ENCODE measurements around the gene ABHD6. TPM values are rescaled to one million over a fixed set of nuclear protein-coding genes. Genes with fewer than 3 reads are reported as not detected.

ABHD6 gene
- polyA plus RNA-seq, 1 experiment = 9.2 TPM

GRCh38 chr3:58215317-58216025 lies 22.1 kb upstream of the ABHD6 start:
- DNase-seq (ENCODE audit: low read depth) = no peak
- no peak for TF ChIP-seq CTCF (IDR thresholded peaks at IDR 0.05; ENCODE audit: insufficient read depth, low read depth, low read length)
- no peaks in the 10 kb centered on the region for H3K36me3 ChIP-seq (ENCODE audit: control insufficient read depth, insufficient read depth, low read length)
- POLR2A ChIA-PET = no interaction called here
- CTCF ChIA-PET = interaction anchor here (1.0 to 5.7 kb wide), 3 partner anchors 11 to 27 kb away, joined by 3 to 34 read pairs (median 8); no protein-coding TSS in a partner anchor
- H3K27me3 ChIP-seq (ENCODE audit: control insufficient read depth, insufficient read depth, low read length) = peaks cover 7% of the 10 kb centered on the region
- H3K4me3 ChIP-seq (ENCODE audit: low read depth, low read length) = no peak overlapping the region

GRCh38 chr3:58216496-58217195 lies 20.9 kb upstream of the ABHD6 start:
- H3K27me3 ChIP-seq (ENCODE audit: control insufficient read depth, insufficient read depth, low read length) = peaks cover 3% of the 10 kb centered on the region
- ChIA-PET POLR2A (no interaction called here), CTCF (interaction anchor here (0.6 to 5.7 kb wide), 16 partner anchors 8 to 1025 kb away, joined by 3 to 69 read pairs (median 6); partner anchors contain the start of genes HTD2 and RPP14)
- H3K4me3 ChIP-seq (ENCODE audit: low read depth, low read length) = no peak overlapping the region
- H3K36me3 ChIP-seq (ENCODE audit: control insufficient read depth, insufficient read depth, low read length) = no peaks in the 10 kb centered on the region
- DNase-seq (ENCODE audit: low read depth) = no peak
- no peak for TF ChIP-seq CTCF (IDR thresholded peaks at IDR 0.05; ENCODE audit: insufficient read depth, low read depth, low read length)

- H3K36me3 ChIP-seq (ENCODE audit: control insufficient read depth, insufficient read depth, low read length) = no peaks in the 10 kb centered on the region
- ChIA-PET CTCF (interaction anchor here (0.6 to 5.7 kb wide), 22 partner anchors 8 to 1026 kb away, joined by 3 to 69 read pairs (median 6); partner anchors contain the start of genes HTD2 and RPP14), POLR2A (no interaction called here)
- TF ChIP-seq CTCF (IDR thresholded peaks at IDR 0.05; ENCODE audit: insufficient read depth, low read depth, low read length) = peak; percentile 86
- peaks cover 3% of the 10 kb centered on the region for H3K27me3 ChIP-seq (ENCODE audit: control insufficient read depth, insufficient read depth, low read length)
- no peak for DNase-seq (ENCODE audit: low read depth)
- no peak overlapping the region for H3K4me3 ChIP-seq (ENCODE audit: low read depth, low read length)
Measured at GRCh38 chr3:58217209-58217811, 20.3 kb upstream of the ABHD6 start.

- no peak overlapping the region for H3K4me3 ChIP-seq (ENCODE audit: low read depth, low read length)
- no peak for DNase-seq (ENCODE audit: low read depth)
- ChIA-PET POLR2A (no interaction called here), CTCF (interaction anchor here (1.0 to 5.2 kb wide), 6 partner anchors 11 to 77 kb away, joined by 4 to 69 read pairs (median 11); no protein-coding TSS in a partner anchor)
- no peak for TF ChIP-seq CTCF (IDR thresholded peaks at IDR 0.05; ENCODE audit: insufficient read depth, low read depth, low read length)
- peaks cover 3% of the 10 kb centered on the region for H3K27me3 ChIP-seq (ENCODE audit: control insufficient read depth, insufficient read depth, low read length)
- H3K36me3 ChIP-seq (ENCODE audit: control insufficient read depth, insufficient read depth, low read length) = no peaks in the 10 kb centered on the region
Measured at GRCh38 chr3:58218904-58219303, 18.7 kb upstream of the ABHD6 start.

GRCh38 chr3:58222161-58222724 lies 15.3 kb upstream of the ABHD6 start:
- Histone ChIP-seq H3K4me3 (ENCODE audit: low read depth, low read length) (no peak overlapping the region), H3K36me3 (ENCODE audit: control insufficient read depth, insufficient read depth, low read length) (no peaks in the 10 kb centered on the region), H3K27me3 (ENCODE audit: control insufficient read depth, insufficient read depth, low read length) (peaks cover 6% of the 10 kb centered on the region)
- ChIA-PET CTCF (no interaction called here), POLR2A (no interaction called here)
- no peak for TF ChIP-seq CTCF (IDR thresholded peaks at IDR 0.05; ENCODE audit: insufficient read depth, low read depth, low read length)
- DNase-seq (ENCODE audit: low read depth) = no peak

Data from BJ (cell line).